WTC11 (cell line): ENCODE results near the gene PRDM1. TPM values are rescaled to one million over a fixed set of nuclear protein-coding genes. Genes with fewer than 3 reads are reported as not detected.

Source experiments
- ATAC-seq: fragments of 200-7000 bp; cut with Tn5 transposase; 2 replicates; pipeline ENCODE4 v1.10.0; 2021; ENCODE audit warnings: mild to moderate bottlenecking, moderate library complexity
- CTCF ChIA-PET: fragments of 300-600 bp; sonication (Branson Sonifier 250); formaldehyde crosslinking; loops from one replicate; lab custom pipeline; 2021; ENCODE audit warnings: antibody characterized with exemption; lab: Charles Lee
- POLR2A ChIA-PET: fragments of 350-600 bp; sonication (Branson Sonifier 250); formaldehyde crosslinking; loops from one replicate; lab custom pipeline; 2021; ENCODE audit warnings: antibody characterized with exemption; lab: Charles Lee
- DNase-seq: peaks from one replicate; pipeline ENCODE4 v3.0.0; 2021; ENCODE audit warnings: low spot score
- H3K27ac Mint-ChIP-seq: 2 replicates; pipeline ENCODE4 v1.8.0; 2021; ENCODE audit warnings: mixed read lengths
- H3K27me3 Mint-ChIP-seq: 2 replicates; pipeline ENCODE4 v1.8.0; 2021; ENCODE audit warnings: low read depth, mild to moderate bottlenecking, moderate library complexity, mixed read lengths
- H3K36me3 Mint-ChIP-seq: 2 replicates; pipeline ENCODE4 v1.8.0; 2021; ENCODE audit warnings: mixed read lengths
- H3K4me1 Mint-ChIP-seq: 2 replicates; pipeline ENCODE4 v1.8.0; 2022; ENCODE audit warnings: mixed read lengths
- H3K4me3 Mint-ChIP-seq: 2 replicates; pipeline ENCODE4 v1.8.0; 2021; ENCODE audit warnings: mild to moderate bottlenecking, moderate library complexity, mixed read lengths
- H3K9me3 Mint-ChIP-seq: 2 replicates; pipeline ENCODE4 v1.8.0; 2021; ENCODE audit warnings: mixed read lengths
- CBFB ChIP-seq: sonication (generic); formaldehyde crosslinking; IDR thresholded peaks from 2 replicates; pipeline ENCODE4 v1.8.1; 2022; ENCODE audit warnings: mild to moderate bottlenecking, low read depth, missing genetic modification reagents
- CDX4 ChIP-seq: fragments of 250-450 bp; sonication (Bioruptor Pico); IDR thresholded peaks from 2 replicates; pipeline ENCODE4 v1.9.0; 2021; ENCODE audit warnings: moderate library complexity, mild to moderate bottlenecking, inconsistent platforms, borderline replicate concordance
- CTCF ChIP-seq: fragments of 200-600 bp; IDR thresholded peaks from 2 replicates; pipeline ENCODE4 v1.8.0; 2022; ENCODE audit warnings: antibody characterized with exemption
- ETV6 ChIP-seq: sonication (generic); formaldehyde crosslinking; IDR thresholded peaks from 2 replicates; pipeline ENCODE4 v1.8.1; 2022; ENCODE audit warnings: mild to moderate bottlenecking, missing genetic modification reagents
- FOXK1 ChIP-seq: sonication (generic); formaldehyde crosslinking; IDR thresholded peaks from 2 replicates; pipeline ENCODE4 v1.8.0; 2022; ENCODE audit warnings: mild to moderate bottlenecking, moderate library complexity, missing genetic modification reagents
- HMGA2 ChIP-seq: fragments of 250-450 bp; sonication (Bioruptor Pico); IDR thresholded peaks from 2 replicates; pipeline ENCODE4 v1.4.0; 2021; ENCODE audit warnings: mild to moderate bottlenecking, moderate library complexity
- NFYB ChIP-seq: sonication (generic); formaldehyde crosslinking; conservative IDR thresholded peaks from 2 replicates; pipeline ENCODE4 v1.8.0; 2022; ENCODE audit warnings: low read depth, missing genetic modification reagents
- NR2C2 ChIP-seq: sonication (generic); formaldehyde crosslinking; IDR thresholded peaks from 2 replicates; pipeline ENCODE4 v1.8.0; 2022; ENCODE audit warnings: mild to moderate bottlenecking, missing genetic modification reagents
- PRDM15 ChIP-seq: sonication (generic); formaldehyde crosslinking; IDR thresholded peaks from 2 replicates; pipeline ENCODE4 v1.8.0; 2022; ENCODE audit warnings: missing genetic modification reagents
- RORB ChIP-seq: fragments of 250-450 bp; sonication (Bioruptor Pico); IDR thresholded peaks from 2 replicates; pipeline ENCODE4 v1.9.0; 2021; ENCODE audit warnings: mild to moderate bottlenecking
- SOX15 ChIP-seq: fragments of 250-450 bp; sonication (Bioruptor Pico); IDR thresholded peaks from 2 replicates; pipeline ENCODE4 v1.9.0; 2021; ENCODE audit warnings: mild to moderate bottlenecking
- USF1 ChIP-seq: sonication (generic); formaldehyde crosslinking; IDR thresholded peaks from 2 replicates; pipeline ENCODE4 v1.8.0; 2022; ENCODE audit warnings: mild to moderate bottlenecking, missing genetic modification reagents
- USF2 ChIP-seq: sonication (generic); formaldehyde crosslinking; IDR thresholded peaks from 2 replicates; pipeline ENCODE4 v1.8.1; 2023; ENCODE audit warnings: mild to moderate bottlenecking, missing genetic modification reagents, moderate library complexity
- ZBTB43 ChIP-seq: sonication (generic); formaldehyde crosslinking; IDR thresholded peaks from 2 replicates; pipeline ENCODE4 v1.8.1; 2023; ENCODE audit warnings: mild to moderate bottlenecking, missing genetic modification reagents
- ZNF396 ChIP-seq: fragments of 250-450 bp; sonication (Bioruptor Pico); IDR thresholded peaks from 2 replicates; pipeline ENCODE4 v1.8.0; 2021; ENCODE audit warnings: mild to moderate bottlenecking, moderate library complexity, borderline replicate concordance
- total RNA-seq: library from RNA; stranded (reverse); gene quantifications from 3 replicates; pipeline ENCODE4 v1.2.3, GENCODE V29; 2021

PRDM1 gene
- total RNA-seq, 1 experiment from 2014 or later: 1.8 TPM

- no peaks in the 10 kb centered on the region for H3K36me3 Mint-ChIP-seq
- H3K4me3 Mint-ChIP-seq: no peak overlapping the region
- peaks cover 46% of the 10 kb centered on the region for H3K4me1 Mint-ChIP-seq
- ChIA-PET POLR2A (no interaction called here), CTCF (no interaction called here)
- H3K27ac Mint-ChIP-seq: no peak overlapping the region
- DNase-seq (no peak), ATAC-seq (no peak)
- peaks cover 28% of the 10 kb centered on the region for H3K27me3 Mint-ChIP-seq
- H3K9me3 Mint-ChIP-seq: no peaks in the 10 kb centered on the region
- no peak for TF ChIP-seq NR2C2 (CRISPR knock-in tag)
- no peak for TF ChIP-seq SOX15 (CRISPR knock-in tag)
- TF ChIP-seq HMGA2 (CRISPR knock-in tag): no peak
- TF ChIP-seq NFYB (CRISPR knock-in tag): no peak
- TF ChIP-seq PRDM15: no peak
- no peak for TF ChIP-seq CBFB (CRISPR knock-in tag)
Measured at GRCh38 chr6:106101466-106101865, 15.3 kb downstream of the PRDM1 start.

GRCh38 chr6:106102034-106102433, 15.9 kb downstream of the PRDM1 start:
- TF ChIP-seq FOXK1 (CRISPR knock-in tag) (no peak), USF1 (CRISPR knock-in tag) (no peak), RORB (CRISPR knock-in tag) (no peak)
- ChIA-PET POLR2A (no interaction called here), CTCF (no interaction called here)
- Mint-ChIP-seq H3K4me1 (peaks cover 42% of the 10 kb centered on the region), H3K4me3 (no peak overlapping the region), H3K36me3 (no peaks in the 10 kb centered on the region), H3K27ac (no peak overlapping the region), H3K9me3 (no peaks in the 10 kb centered on the region), H3K27me3 (peaks cover 27% of the 10 kb centered on the region)
- ATAC-seq (no peak), DNase-seq (no peak)

- CTCF ChIA-PET: no interaction called here
- no peak for TF ChIP-seq CDX4 (CRISPR knock-in tag)
- no peak for TF ChIP-seq CTCF
- no peak for TF ChIP-seq USF2 (CRISPR knock-in tag)
- TF ChIP-seq ETV6 (CRISPR knock-in tag): no peak
- no peak for TF ChIP-seq ZNF396
- no peak for TF ChIP-seq NFYB (CRISPR knock-in tag)
- TF ChIP-seq ZBTB43 (CRISPR knock-in tag): no peak
- no peak for TF ChIP-seq RORB (CRISPR knock-in tag)
- H3K36me3 Mint-ChIP-seq: no peaks in the 10 kb centered on the region
- POLR2A ChIA-PET: no interaction called here
- H3K27me3 Mint-ChIP-seq: peaks cover 23% of the 10 kb centered on the region
- ATAC-seq (no peak), DNase-seq (no peak)
- no peaks in the 10 kb centered on the region for H3K9me3 Mint-ChIP-seq
- H3K27ac Mint-ChIP-seq: no peak overlapping the region
- peaks cover 31% of the 10 kb centered on the region for H3K4me1 Mint-ChIP-seq
- H3K4me3 Mint-ChIP-seq: no peak overlapping the region
Measured at GRCh38 chr6:106102967-106103727, 17.0 kb downstream of the PRDM1 start.
